ENCODE results near the gene SPAG16.

DNA sequence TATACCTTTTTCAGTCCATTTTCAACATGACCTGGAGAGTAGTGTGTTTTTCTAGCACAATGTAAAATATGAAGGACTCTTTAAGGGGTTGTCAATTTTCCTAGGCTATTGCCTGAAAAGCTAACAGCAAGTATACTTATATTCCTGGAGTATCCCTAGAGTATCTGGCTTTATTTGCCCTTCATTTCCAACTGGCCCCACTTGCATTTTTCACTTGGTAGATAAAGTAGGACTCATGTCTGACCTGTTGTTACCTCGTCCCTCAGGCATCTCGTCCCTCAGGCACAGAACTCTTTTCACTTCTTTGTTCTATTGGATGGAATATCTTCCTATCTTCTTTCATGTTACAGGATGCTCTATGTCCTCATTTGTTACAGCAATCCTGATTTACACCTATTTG is 69.2 kb downstream of the SPAG16 start:
- TF ChIP-seq EZH2 (IDR thresholded peaks at IDR 0.05; ENCODE audit: borderline replicate concordance, insufficient read depth, low read depth, low read length, poor library complexity, severe bottlenecking): no peak
- TF ChIP-seq, protein P1, sequence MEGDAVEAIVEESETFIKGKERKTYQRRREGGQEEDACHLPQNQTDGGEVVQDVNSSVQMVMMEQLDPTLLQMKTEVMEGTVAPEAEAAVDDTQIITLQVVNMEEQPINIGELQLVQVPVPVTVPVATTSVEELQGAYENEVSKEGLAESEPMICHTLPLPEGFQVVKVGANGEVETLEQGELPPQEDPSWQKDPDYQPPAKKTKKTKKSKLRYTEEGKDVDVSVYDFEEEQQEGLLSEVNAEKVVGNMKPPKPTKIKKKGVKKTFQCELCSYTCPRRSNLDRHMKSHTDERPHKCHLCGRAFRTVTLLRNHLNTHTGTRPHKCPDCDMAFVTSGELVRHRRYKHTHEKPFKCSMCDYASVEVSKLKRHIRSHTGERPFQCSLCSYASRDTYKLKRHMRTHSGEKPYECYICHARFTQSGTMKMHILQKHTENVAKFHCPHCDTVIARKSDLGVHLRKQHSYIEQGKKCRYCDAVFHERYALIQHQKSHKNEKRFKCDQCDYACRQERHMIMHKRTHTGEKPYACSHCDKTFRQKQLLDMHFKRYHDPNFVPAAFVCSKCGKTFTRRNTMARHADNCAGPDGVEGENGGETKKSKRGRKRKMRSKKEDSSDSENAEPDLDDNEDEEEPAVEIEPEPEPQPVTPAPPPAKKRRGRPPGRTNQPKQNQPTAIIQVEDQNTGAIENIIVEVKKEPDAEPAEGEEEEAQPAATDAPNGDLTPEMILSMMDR (IDR thresholded peaks at IDR 0.05): no peak

Data from B cell (primary cell).